GM19467 (cell line): ENCODE data around the gene OR1J1.
A peak's percentile ranks its signal among the peaks of the same experiment; 100 is the strongest.

Experiments
- ATAC-seq: cut with Tn5 transposase; IDR thresholded peaks from one replicate; pipeline ENCODE4 v1.9.1; 2021; ENCODE audit warnings: mild to moderate bottlenecking, moderate library complexity; ENCODE audit not compliant: unreplicated experiment

Gene OR1J1

GRCh38 chr9:122477826-122478225 is at the start of gene OR1J1:
Gene OR1J1 (minus strand): TSS chr9:122477926. CDS start chr9:122477926, 0 bp downstream.
- ATAC-seq, result no peak

- no peak for ATAC-seq
These were observed 49.5 kb upstream of the OR1J1 start, which contains the start of gene OR1N1 for GRCh38 chr9:122527193-122527592. Gene OR1N1 (minus strand): TSS chr9:122527293. CDS start chr9:122527293, 0 bp downstream.

- no peak for ATAC-seq
These were observed 48.9 kb upstream of the OR1J1 start for GRCh38 chr9:122526602-122527001.

- no peak for ATAC-seq
These were observed 41.6 kb upstream of the OR1J1 start for GRCh38 chr9:122519376-122519775.

GRCh38 chr9:122518841-122519240 is 41.1 kb upstream of the OR1J1 start, which contains the start of gene OR1J4:
Gene OR1J4 (plus strand): TSS chr9:122519141. CDS start chr9:122519141, 0 bp downstream.
- ATAC-seq, result no peak

- no peak for ATAC-seq
These were observed 40.5 kb upstream of the OR1J1 start for GRCh38 chr9:122518226-122518625.

- no peak for ATAC-seq
These were observed 32.8 kb upstream of the OR1J1 start, which contains the start of gene OR1J2 for GRCh38 chr9:122510502-122510901. Gene OR1J2 (plus strand): TSS chr9:122510802. CDS start chr9:122510802, 0 bp downstream.

- ATAC-seq, result no peak
These were observed 29.2 kb upstream of the OR1J1 start for GRCh38 chr9:122506964-122507363.

GRCh38 chr9:122498883-122499288 is 21.2 kb upstream of the OR1J1 start:
- ATAC-seq, result no peak

GRCh38 chr9:122479062-122479461 is 1.3 kb upstream of the OR1J1 start:
- no peak for ATAC-seq

GRCh38 chr9:122477346-122477745 is 380 bp downstream of the OR1J1 start:
- no peak for ATAC-seq

GRCh38 chr9:122475717-122476116 is 2.0 kb downstream of the OR1J1 start:
- no peak for ATAC-seq

- no peak for ATAC-seq
These were observed 3.2 kb downstream of the OR1J1 start for GRCh38 chr9:122474561-122474960.

GRCh38 chr9:122468735-122469134 is 9.0 kb downstream of the OR1J1 start:
- ATAC-seq, result no peak

- no peak for ATAC-seq
These were observed 11.3 kb downstream of the OR1J1 start for GRCh38 chr9:122466456-122466855.

GRCh38 chr9:122464633-122465567 is 12.8 kb downstream of the OR1J1 start:
- peak; percentile 73 for ATAC-seq

- ATAC-seq, result no peak
These were observed 13.7 kb downstream of the OR1J1 start for GRCh38 chr9:122463828-122464632.

GRCh38 chr9:122457787-122458186 is 19.9 kb downstream of the OR1J1 start:
- no peak for ATAC-seq

GRCh38 chr9:122456123-122456522 is 21.6 kb downstream of the OR1J1 start:
- ATAC-seq, result no peak

- ATAC-seq, result no peak
These were observed 24.0 kb downstream of the OR1J1 start for GRCh38 chr9:122453677-122454135.

- no peak for ATAC-seq
These were observed 30.8 kb downstream of the OR1J1 start for GRCh38 chr9:122446819-122447484.
